Activated naive CD4-positive, alpha-beta T cell treated with anti-CD3 and anti-CD28 coated beads, Interleukin-2, amount 50 U/mL, for 72 hours (primary cell): Measurements from ENCODE around the gene MMP23B. TPM values are rescaled to one million over a fixed set of nuclear protein-coding genes. Genes with fewer than 3 reads are reported as not detected.

Source experiments
- ATAC-seq, 2 donors: fragments of 150-1000 bp; cut with Tn5 transposase; 2 replicates each; pipeline ENCODE4 v1.10.0; 2021; ENCODE audit warnings: mild to moderate bottlenecking in 2 of 2, moderate library complexity in 2 of 2
- DNase-seq, 2 donors: peaks; one replicate each; pipeline ENCODE4 v3.0.0; 2021 to 2022; ENCODE audit warnings: low spot score in 2 of 2
- H3K27ac Mint-ChIP-seq, 2 donors: one replicate each; pipeline ENCODE4 v1.8.0; 2022; ENCODE audit warnings: mild to moderate bottlenecking in 2 of 2, mixed read lengths in 2 of 2
- H3K36me3 Mint-ChIP-seq, 2 donors: one replicate each; pipeline ENCODE4 v1.8.0; 2022; ENCODE audit warnings: mixed read lengths in 2 of 2
- H3K9me3 Mint-ChIP-seq, 2 donors: one replicate each; pipeline ENCODE4 v1.8.0; 2022; ENCODE audit warnings: mixed read lengths in 2 of 2
- total RNA-seq, 2 donors: library from RNA; stranded (reverse); gene quantifications; one replicate each; pipeline ENCODE4 v1.2.3, GENCODE V29; 2022

MMP23B gene
- total RNA-seq, 2 donors from 2014 or later = 1.6 to 2.7 TPM

- no peak for ATAC-seq
- DNase-seq = no peak
- Mint-ChIP-seq H3K36me3 (peaks cover 5 to 6% of the 10 kb centered on the region in 2 donors), H3K9me3 (no peaks in the 10 kb centered on the region), H3K27ac (no peak overlapping the region)
Measured at GRCh38 chr1:1600861-1601563, 31.0 kb upstream of the MMP23B start.

DNA sequence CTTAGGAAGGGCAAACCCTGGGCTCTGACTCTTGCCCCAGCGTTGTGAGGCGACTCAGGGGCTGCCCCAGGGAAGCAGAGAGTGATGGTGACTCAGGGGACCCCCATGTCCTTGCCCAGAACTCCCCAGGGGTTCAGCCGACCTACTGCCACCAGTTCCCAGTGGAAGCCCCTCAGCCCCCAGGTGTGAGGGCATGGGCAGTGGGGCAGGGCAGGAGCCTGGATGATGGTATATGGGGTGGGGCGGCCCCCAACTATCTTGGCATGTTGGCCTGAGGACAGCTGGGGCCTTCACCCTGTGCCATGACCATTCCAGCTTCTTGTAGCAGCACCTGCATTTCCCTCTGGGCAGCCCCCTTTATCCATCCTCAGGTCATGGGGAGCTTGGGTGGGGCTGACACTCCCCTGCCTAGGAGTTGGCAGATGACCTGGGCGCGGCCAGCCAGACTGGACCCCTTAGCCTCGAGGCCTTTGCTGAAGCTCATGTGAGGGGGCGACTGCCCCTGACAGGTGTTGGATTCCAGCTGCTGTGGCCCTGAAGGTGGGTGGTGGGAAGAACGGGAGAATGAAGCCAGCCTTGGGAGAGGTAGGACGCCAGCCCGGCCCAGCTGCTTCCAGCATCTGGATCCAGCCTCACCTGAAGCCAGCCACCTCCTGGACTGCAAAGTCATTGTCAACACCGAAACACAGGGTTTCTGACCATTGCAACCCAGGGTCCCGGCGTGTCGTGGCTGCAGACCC, 30.2 kb upstream of the MMP23B start:
- no peak overlapping the region for H3K27ac Mint-ChIP-seq

GRCh38 chr1:1602304-1602967, 29.5 kb upstream of the MMP23B start:
- DNase-seq (no peak), ATAC-seq (no peak)
- no peaks in the 10 kb centered on the region for H3K9me3 Mint-ChIP-seq
- peaks cover 5 to 6% of the 10 kb centered on the region in 2 donors for H3K36me3 Mint-ChIP-seq
- no peak overlapping the region for H3K27ac Mint-ChIP-seq

More for the DNA sequence above, 30.2 kb upstream of the MMP23B start:
- no peaks in the 10 kb centered on the region for H3K9me3 Mint-ChIP-seq
- H3K36me3 Mint-ChIP-seq = peaks cover 5 to 6% of the 10 kb centered on the region in 2 donors
- no peak for ATAC-seq
- no peak for DNase-seq

- DNase-seq = no peak
- peaks cover 5 to 6% of the 10 kb centered on the region in 2 donors for H3K36me3 Mint-ChIP-seq
- no peaks in the 10 kb centered on the region for H3K9me3 Mint-ChIP-seq
- no peak for ATAC-seq
- no peak overlapping the region for H3K27ac Mint-ChIP-seq
Measured at GRCh38 chr1:1602968-1603506, 28.9 kb upstream of the MMP23B start.

DNA sequence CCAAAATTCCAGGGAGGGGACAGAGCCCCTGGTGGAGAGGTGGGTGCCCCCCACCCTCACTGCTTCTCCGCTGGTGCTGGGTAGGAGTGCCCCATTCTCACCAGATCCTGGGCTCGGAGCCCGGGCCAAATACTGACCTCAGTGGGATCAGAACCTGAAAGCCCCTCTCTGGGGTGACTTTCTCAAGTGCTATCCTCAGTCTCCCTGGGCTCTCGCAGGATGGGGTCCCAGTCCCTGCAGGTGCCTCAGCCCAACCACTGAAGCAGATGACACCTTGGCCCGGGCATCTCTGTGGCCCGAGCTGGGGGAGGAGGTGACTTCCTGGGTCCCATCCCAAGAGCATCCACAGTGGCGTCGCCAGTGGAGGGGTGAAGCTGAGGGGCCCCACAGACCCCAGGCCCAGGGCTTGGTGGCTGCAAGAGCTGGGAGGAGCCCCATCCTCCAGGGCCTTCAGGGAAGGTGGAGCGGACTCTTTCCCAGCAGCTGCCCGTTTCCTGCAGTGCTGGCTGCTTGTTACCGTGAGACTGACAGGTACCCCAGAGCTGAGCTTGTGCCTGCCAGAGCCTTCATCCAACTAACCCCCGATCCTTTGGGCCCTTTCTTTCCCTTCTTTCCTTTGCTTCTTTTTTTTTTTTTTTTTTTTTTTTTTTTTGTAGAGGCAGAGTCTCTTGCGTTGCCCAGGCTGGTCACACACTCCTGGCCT, 28.2 kb upstream of the MMP23B start:
- peaks cover 2 to 3% of the 10 kb centered on the region in 2 donors for H3K36me3 Mint-ChIP-seq
- DNase-seq = no peak
- ATAC-seq = no peak
- no peak overlapping the region for H3K27ac Mint-ChIP-seq
- H3K9me3 Mint-ChIP-seq = no peaks in the 10 kb centered on the region

GRCh38 chr1:1604374-1605033, 27.5 kb upstream of the MMP23B start:
- Mint-ChIP-seq H3K36me3 (no peaks in the 10 kb centered on the region), H3K27ac (peak overlapping the region in 1 of 2 donors; percentile 55), H3K9me3 (no peaks in the 10 kb centered on the region)
- ATAC-seq (no peak), DNase-seq (no peak)

GRCh38 chr1:1605034-1605591, 26.9 kb upstream of the MMP23B start:
- ATAC-seq = no peak
- H3K27ac Mint-ChIP-seq = peak overlapping the region in 1 of 2 donors; percentile 55
- no peaks in the 10 kb centered on the region for H3K9me3 Mint-ChIP-seq
- no peaks in the 10 kb centered on the region for H3K36me3 Mint-ChIP-seq
- DNase-seq = no peak

DNA sequence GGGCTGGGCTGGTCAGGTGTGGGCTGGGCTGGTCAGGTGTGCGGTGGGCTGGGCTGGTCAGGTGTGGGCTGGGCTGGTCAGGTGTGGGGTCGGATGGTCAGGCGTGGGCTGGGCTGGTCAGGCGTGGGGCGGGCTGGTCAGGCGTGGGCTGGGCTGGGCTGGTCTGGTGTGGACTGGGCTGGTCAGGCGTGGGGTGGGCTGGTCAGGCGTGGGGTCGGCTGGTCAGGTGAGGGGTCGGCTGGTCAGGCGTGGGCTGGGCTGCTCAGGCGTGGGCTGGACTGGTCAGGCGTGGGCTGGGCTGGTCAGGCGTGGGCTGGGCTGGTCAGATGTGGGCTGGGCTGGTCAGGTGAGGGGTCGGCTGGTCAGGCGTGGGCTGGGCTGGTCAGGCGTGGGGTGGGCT, 26.2 kb upstream of the MMP23B start:
- no peaks in the 10 kb centered on the region for H3K36me3 Mint-ChIP-seq
- DNase-seq (no peak), ATAC-seq (no peak)
- no peak overlapping the region for H3K27ac Mint-ChIP-seq
- H3K9me3 Mint-ChIP-seq = no peaks in the 10 kb centered on the region

DNA sequence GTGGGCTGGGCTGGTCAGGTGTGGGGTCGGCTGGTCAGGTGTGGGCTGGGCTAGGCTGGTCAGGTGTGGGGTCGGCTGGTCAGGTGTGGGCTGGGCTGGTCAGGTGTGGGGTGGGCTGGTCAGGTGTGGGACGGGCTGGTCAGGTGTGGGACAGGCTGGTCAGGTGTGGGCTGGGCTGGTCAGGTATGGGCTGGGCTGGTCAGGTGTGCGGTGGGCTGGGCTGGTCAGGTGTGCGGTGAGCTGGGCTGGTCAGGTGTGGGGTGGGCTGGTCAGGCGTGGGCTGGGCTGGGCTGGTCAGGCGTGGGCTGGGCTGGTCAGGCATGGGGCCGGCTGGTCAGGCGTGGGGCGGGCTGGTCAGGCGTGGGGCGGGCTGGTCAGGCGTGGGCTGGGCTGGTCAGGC, 25.7 kb upstream of the MMP23B start:
- ATAC-seq = no peak
- Mint-ChIP-seq H3K9me3 (no peaks in the 10 kb centered on the region), H3K27ac (no peak overlapping the region), H3K36me3 (no peaks in the 10 kb centered on the region)
- no peak for DNase-seq

DNA sequence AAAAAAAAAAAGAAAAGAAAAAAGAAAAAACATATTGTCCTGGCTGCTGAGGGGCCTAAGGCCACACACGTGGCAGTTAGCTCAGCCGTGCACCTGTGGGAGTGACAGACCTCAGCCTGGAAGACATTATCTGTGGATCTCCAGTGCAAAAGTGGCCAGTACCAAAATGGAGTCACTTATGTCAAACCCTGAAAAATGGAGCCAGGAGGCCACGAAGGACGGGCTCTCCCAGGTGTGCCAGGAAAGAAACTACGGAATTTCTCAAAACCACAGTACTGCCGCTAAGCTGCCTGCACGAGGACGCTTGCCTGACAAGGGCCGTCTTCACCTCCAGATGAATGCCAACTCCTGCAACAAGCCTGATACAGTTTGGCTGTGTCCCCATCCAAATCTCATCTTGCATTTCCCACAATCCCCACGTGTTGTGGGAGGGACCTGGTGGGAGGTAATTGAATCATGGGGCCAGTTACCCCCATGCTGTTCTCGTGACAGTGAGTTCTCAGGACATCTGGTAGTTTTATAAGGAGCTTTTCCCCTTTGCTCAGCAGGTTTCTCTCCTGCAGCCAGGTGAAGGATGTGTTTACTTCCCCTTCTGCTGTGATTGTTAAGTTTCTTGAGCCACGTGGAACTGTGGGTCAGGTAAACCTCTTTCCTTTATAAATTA, 22.0 kb upstream of the MMP23B start:
- no peaks in the 10 kb centered on the region for H3K9me3 Mint-ChIP-seq
- ATAC-seq (no peak), DNase-seq (no peak)
- H3K36me3 Mint-ChIP-seq = peaks cover 6 to 16% of the 10 kb centered on the region in 2 donors
- H3K27ac Mint-ChIP-seq = no peak overlapping the region

- ATAC-seq (no peak), DNase-seq (no peak)
- H3K36me3 Mint-ChIP-seq = peaks cover 7 to 16% of the 10 kb centered on the region in 2 donors
- no peak overlapping the region for H3K27ac Mint-ChIP-seq
- no peaks in the 10 kb centered on the region for H3K9me3 Mint-ChIP-seq
Measured at GRCh38 chr1:1610796-1611195, 21.2 kb upstream of the MMP23B start.

- Mint-ChIP-seq H3K9me3 (no peaks in the 10 kb centered on the region), H3K27ac (peak overlapping the region in 1 of 2 donors; percentile 44), H3K36me3 (peaks cover 7 to 16% of the 10 kb centered on the region in 2 donors)
- DNase-seq (no peak), ATAC-seq (no peak)
Measured at GRCh38 chr1:1612104-1612400, 19.9 kb upstream of the MMP23B start.

- Mint-ChIP-seq H3K36me3 (peaks cover 7 to 16% of the 10 kb centered on the region in 2 donors), H3K27ac (peak overlapping the region; percentile 94 to 98), H3K9me3 (no peaks in the 10 kb centered on the region)
- DNase-seq (no peak), ATAC-seq (no peak)
Measured at GRCh38 chr1:1613509-1614082, 18.4 kb upstream of the MMP23B start.

- DNase-seq = no peak
- peaks cover 7 to 16% of the 10 kb centered on the region in 2 donors for H3K36me3 Mint-ChIP-seq
- H3K27ac Mint-ChIP-seq = peak overlapping the region; percentile 94 to 98
- no peaks in the 10 kb centered on the region for H3K9me3 Mint-ChIP-seq
- peak in 1 of 2 donors; percentile 21 for ATAC-seq
Measured at GRCh38 chr1:1614204-1614953, 17.6 kb upstream of the MMP23B start.

- H3K27ac Mint-ChIP-seq = peak overlapping the region; percentile 94 to 98
- ATAC-seq (no peak), DNase-seq (no peak)
- peaks cover 7 to 16% of the 10 kb centered on the region in 2 donors for H3K36me3 Mint-ChIP-seq
- H3K9me3 Mint-ChIP-seq = no peaks in the 10 kb centered on the region
Measured at GRCh38 chr1:1614954-1615255, 17.1 kb upstream of the MMP23B start.
